Inferior parietal cortex (tissue), 1 donor: ENCODE results near the gene SHE.

Source experiments
- DNase-seq: peaks from one replicate; pipeline ENCODE4 v3.0.0-alpha.2; 2016; ENCODE audit errors: extremely low spot score

Gene SHE

DNA sequence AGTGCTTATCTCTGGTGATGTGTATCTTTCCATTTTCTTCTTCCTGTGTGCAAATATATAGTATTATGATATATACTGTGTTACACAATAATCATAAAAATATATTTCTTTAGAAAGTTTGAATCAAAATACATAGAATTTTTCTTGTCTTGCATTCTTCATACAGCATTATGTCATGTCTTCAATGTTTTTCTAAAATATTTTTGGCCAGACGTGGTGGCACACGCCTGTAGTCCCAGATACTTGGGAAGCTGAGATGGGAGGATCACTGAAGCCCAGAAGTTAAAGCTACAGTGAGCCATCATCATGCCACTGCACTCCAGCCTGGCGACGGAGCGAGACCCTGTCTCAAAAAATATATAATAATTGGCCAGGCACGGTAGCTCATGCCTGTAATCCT, 55.4 kb downstream of the SHE start:
- DNase-seq, result no peak

DNA sequence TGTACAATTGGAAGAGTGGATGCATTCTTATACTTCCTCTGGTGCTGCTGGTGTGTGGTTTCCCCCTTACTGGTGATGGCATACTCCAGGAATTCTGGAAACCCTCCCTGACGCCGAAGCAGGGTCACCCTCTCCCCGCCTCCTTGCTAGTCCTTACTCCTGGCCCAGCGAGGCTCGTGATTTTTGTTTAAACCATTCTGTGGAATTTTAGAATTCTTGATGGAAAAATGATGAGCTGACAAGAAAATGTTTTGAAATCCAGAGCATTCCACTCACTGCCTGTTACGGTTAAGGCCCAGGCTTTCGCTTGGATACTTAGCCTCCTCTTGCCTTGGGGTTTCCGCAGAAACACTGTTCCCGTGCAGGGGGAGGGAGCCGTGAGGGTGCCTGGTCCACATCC, 55.9 kb downstream of the SHE start:
- no peak for DNase-seq

DNA sequence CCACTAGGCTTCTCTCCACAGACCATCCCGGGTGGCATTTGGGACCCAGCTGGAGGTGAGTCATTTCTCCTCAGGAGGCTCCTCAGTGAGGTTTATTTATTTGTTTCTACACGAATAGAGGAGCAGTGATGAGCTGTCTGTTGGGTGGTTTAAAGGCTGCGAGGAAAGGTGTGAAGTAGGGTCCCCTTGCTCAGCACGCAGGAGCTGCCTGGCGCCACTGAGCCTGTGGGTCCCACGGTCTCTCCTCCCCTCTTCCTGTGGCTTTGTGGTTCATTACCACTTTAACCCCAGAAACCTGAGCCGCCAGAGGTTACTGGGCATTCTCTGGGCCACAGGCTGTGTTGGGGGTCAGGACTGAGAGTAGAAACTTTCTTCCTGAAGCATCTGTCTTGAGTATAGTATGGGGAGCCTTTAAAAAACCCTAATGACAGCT, 57.2 kb downstream of the SHE start:
- DNase-seq, result no peak

DNA sequence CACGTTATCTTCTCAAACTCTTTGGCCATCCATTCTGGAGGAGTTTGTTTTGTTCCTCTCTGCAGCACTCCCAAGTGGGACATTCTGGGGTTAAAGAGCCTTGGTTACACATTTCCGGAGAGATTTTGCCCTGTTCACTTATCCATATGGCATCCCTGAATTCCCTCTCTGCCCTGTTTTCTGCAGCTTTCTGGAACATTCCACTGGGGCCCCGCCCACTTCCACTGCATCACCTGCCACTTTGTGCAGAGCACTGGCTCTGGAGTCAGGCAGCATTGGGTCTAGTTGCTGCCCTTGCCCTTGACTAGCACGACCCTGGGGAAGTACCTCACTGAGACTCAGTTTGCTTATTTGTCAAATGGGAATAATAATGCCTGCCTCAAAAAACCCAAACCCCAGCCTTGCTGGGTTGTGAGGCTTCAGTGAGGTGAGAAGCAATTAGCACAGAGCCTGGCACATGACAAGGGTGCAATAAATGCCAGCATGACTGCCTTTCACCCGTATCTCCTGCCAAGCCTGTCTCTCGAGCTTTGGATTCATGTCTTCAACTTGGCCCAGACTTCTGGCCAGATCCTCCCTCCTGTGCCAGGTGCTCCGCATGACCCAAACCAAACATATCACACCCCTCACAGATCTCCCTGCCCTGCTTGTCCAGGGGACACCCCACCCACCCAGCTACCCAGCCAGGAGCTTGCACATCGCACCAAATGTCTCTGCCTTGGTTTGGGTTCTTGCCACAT, 58.8 kb downstream of the SHE start:
- no peak for DNase-seq

DNA sequence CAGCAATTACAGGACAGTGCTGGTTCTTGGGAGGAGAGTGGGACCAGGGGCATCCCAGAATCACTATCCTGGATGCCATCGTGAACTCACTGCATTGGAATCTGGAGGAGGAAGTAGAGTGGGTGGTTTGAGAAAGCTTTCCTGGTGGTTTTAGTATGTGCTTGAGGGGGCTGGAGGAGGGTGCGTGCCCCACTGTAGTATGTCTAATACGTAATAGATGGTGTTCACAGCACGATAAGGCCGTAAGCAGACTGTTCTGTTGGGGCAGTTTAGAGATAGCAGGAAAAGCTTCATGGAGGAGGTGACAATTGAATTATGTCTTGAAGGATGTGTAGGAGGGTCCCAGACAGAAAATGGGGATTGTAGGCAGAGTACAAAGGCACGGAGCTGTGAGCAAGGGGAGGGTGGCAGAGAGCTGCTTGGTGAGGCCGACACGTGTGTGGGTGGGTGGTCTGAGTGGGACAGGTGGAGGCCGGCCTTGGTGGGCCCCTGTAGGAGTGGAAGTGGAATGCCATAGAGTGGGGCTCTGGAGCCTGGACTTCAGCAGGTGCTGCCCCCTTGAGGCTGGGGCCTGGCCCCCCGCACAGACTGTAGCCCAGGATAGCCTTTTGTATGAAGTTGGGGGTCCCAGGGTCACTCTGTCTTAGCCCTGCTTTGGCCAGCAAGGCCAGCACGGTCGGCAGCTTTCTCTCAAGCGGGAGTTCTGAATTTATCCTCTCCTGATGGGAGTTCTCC, 60.0 kb downstream of the SHE start:
- no peak for DNase-seq

DNA sequence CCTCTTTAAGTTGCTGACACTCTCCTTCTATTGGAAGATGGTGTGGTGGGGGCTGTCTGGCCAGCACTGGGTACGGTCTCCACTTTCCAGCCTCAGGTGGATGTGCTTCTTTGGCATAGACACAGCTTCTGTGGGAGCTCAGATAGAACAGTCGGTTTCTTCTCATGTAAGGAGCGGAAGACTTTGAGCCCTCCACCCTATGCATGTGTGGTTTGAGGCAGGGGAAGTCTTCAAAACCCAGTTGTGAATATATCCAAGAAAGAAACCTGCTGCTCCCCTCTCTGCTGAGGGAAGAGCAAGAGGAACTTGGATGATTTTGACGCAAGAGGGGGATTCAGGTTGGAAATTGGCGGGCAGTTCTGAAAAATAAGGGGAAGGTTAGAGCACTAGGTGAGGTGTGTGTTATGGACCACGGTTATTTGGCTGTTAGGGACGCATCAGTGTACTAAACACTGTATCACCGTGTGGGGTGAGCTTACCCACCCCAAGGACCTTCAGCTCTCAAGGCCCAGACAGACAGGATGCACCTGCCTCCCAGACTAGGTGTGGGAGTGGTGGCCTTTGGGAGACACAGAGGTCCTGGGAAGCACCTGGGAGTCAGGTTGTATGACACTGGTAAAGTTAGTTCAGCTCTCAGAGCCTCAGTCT, 60.8 kb downstream of the SHE start:
- no peak for DNase-seq

DNA sequence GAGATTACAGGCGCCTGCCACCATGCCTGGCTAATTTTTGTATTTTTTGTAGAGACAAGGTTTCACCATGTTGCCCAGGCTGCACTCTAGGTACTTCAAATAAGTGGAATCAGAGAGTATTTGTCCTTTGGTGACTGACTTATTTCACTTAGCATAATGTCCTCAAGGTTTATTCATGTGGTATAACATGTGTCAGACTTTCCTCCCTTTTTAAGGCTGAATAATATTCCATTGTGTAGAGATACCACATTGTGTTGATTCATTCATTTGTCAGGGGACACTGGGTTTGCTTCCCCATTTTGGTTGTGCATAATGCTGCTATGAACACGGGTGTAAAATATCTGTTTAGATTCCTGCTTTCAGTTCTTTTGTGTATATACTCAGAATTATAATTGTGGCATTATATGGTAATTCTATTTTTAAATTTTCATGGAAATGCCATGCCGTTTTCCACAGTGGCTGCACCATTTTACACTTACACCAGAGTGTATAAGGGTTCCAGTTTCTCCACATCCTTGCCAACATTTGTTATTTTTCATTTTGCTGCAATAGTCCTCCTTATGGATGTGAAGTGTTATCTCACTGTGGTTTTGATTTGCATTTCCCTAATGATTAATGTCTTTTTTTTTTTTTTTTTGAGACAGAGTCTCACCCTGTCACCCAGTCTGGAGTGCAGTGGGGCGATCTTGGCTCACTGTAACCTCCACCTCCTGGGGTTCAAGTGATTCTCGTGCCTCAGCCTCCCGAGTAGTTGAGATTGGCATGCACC, 62.0 kb downstream of the SHE start:
- DNase-seq, result no peak

DNA sequence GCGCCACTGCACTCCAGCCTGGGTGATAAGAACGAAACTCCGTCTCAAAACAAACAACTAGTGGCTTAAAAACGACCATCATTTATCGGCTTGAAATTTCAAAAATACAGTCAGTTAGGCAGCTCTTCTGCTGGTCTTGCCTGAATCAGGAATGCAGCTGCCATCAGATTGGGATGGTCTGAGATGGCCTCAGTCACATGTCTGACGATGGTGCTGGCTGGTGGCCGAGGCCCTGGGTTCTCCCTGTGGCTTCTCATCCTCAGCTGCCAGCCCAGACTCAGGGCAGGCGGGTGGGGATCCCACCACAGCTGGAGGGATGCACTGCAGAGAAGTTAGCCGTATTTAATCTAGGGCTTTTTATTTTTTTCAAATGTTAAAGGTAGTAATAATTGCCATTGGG, 65.8 kb downstream of the SHE start:
- DNase-seq, result no peak

DNA sequence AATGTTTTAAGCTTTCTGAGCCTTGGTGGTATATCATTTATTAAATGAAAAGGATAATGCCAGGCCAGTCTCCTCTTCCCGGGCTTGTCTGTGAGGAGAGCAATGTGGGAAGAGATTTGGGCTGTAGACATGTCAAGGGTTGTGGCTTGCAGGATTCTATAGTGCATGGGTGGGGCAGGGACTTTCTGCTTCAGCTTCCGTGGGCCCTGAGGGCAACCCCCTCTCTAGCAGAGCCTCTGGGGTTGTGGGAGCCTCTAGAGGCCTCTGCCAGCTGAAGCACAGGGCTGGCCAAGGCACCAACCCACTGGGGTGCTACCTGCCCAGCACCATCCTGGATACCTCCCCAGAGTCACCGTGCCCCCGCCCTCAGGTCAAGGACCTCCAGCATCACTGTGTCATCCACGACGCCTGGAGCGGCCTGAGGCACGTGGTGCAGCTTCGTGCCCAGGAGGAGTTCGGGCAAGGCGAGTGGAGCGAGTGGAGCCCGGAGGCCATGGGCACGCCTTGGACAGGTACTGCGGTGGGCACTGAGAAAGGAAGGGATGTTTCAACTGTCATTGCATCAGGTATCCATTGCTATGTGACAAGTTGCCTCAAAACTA, 66.5 kb downstream of the SHE start:
- DNase-seq, result no peak

DNA sequence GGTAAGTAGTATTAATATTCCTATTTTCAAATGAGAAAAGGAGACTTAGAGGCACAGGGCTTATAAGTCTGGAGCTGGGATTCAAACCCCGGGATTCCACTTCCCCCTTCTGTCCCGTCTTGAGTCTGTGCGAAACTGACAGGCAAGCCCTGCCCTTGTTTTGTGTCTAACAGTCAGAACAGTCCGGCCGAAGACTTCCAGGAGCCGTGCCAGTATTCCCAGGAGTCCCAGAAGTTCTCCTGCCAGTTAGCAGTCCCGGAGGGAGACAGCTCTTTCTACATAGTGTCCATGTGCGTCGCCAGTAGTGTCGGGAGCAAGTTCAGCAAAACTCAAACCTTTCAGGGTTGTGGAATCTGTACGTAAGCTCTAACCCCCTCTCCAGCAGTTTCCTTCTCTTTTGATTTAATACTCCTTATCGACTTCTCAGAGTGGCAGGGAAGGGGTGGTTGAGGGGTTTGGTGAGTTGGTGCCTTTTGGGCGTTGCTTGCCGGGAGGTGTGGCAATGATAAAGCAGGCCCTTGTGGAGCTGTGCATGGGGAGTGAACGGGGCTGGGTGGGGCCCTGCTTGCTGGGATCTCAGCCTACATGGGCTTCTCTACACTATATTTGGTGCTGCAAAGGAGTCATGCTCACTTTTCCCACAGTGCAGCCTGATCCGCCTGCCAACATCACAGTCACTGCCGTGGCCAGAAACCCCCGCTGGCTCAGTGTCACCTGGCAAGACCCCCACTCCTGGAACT, 67.7 kb downstream of the SHE start:
- no peak for DNase-seq

DNA sequence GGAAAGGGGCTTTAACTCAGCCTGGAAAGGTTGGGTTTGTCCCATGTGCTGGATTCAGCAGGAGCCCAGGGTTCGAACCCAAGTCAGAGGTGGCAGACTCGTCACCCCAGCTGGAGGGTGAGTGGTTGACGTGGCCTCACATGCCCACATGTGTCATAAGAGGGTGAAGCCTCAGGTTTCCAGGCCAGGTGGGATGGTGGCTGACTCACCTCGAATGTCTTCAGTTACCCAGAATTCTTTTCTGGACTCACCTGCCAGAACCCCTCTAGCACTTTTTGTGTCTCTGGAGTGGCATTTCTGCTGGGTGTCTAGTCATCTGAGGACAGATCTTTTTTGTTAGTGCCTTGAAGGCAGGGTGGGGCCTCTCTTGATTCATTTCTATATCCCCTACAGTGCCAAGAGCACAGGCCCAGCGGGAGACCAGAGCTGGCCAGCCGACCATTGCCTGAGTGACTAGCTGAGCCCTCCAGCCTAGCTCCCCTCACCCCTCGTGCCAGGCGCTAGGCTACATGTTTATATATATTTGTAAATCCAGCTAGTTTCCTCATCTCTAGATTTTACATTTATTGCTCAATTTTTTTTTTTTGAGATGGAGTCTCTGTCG, 68.9 kb downstream of the SHE start:
- no peak for DNase-seq

DNA sequence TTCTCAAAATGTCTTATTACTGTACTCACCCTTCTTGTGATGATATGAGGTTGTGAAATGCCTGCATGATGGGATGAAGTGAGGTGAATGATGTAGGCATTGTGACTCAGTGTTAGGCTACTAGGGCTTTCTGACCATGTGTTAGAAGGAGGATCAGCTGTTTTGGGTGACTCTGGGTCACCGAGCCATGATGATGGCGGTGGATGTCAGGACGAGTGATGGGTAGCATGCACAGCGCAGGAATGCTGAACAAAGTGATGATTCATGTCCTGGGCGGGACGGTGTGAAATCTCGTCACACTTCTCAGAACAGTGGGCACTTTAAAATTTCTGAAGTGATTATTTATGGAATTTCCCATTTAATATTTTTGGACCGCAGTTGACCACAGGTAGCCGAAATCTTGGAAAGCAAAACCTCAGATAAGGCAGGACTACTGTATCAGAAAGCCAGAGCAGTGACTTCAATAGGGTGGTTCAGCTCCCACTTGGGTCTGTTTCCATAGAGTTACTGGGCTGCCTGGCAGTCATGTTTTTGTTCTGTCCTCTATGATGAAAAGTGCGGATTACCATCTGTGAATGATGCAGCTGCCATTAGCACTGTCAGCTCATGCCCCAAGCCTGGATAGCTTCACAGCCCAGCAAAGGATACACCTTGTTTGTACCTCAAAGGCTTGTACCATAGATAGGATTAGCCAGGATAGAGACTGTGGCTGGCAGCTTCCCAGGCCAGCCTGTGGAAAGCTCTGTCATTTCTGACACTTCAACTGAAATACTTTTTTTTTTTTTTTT, 70.4 kb downstream of the SHE start:
- no peak for DNase-seq

DNA sequence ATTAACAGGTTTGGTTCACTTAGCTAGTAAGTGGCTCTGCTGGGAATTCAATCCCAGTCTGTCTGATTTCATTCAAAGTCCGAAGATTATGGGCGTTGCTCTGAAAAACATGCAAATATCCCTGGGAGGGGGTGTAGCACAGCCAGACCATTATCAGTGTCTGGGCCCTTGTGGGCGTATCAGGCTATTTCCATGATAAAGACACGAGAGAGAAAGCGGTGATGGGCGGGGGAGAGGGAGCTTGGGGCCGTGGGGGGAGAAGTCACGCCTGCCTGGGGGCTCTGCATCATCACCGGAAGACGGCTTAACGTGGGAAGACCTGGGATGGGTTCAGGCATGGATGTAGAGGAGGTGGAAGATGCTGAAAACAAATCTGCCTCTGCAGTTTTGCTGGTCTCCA, 71.3 kb downstream of the SHE start:
- DNase-seq, result no peak

DNA sequence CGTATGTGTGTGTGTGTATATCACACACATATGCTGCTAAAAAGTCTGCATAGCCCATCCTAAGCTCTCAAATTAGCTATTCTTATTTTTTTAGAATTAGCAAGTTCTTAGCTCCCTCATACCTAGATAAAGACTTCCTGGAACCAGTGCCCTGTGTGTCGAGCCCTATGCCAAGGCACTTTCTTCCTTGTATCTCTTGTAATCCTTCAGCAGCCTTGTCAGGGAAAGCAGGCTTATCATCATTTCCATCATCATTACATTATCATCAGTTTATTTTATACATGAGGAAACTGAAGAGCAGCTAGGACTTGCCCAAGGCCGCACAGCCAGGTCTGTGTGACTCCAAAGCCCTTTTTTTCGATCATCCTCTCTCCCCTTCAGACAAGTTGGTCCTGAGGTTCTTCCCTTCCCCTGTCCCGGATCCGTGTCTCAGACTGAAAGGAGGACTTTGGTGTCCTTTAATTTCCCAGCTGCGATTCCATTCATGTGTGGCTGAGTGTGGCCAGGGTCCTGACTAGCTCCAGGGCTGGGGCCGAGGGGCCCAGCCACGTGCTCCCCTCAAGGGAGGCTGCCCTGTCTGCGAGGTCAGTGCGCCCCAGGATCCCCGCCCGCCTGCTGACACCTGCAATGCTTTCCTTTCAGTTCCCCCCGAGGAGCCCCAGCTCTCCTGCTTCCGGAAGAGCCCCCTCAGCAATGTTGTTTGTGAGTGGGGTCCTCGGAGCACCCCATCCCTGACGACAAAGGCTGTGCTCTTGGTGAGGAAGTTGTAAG, 72.2 kb downstream of the SHE start:
- no peak for DNase-seq
